Right atrium auricular region (tissue), 2 donors: ENCODE data around the gene ACOX3. TPM values are rescaled to one million over a fixed set of nuclear protein-coding genes. Genes with fewer than 3 reads are reported as not detected.

Experiments
- DNase-seq: peaks from one replicate; pipeline ENCODE4 v3.0.0-alpha.2; 2019; ENCODE audit warnings: low spot score
- H3K27ac ChIP-seq, 2 donors: fragments of 200-600 bp; sonication (generic); 1 replicate in 1 of 2; 2 replicates in 1 of 2; pipeline ENCODE4 v1.5.1; 2016 to 2019
- H3K27me3 ChIP-seq, 2 donors: fragments of 200-600 bp; sonication (generic); one replicate each; pipeline versions ENCODE4 v1.5.1 to v1.6.0; 2017 to 2019
- H3K36me3 ChIP-seq: fragments of 200-600 bp; sonication (generic); one replicate; pipeline ENCODE4 v1.5.1; 2016
- H3K4me1 ChIP-seq, 2 donors: fragments of 200-600 bp; sonication (generic); one replicate each; pipeline versions ENCODE4 v1.5.1 to v1.6.0; 2017 to 2019
- H3K4me3 ChIP-seq, 2 donors: fragments of 200-600 bp; sonication (generic); 1 replicate in 1 of 2; 2 replicates in 1 of 2; pipeline ENCODE4 v1.5.1; 2017 to 2019; ENCODE audit warnings: mild to moderate bottlenecking in 1 of 2, moderate library complexity in 1 of 2
- H3K9me3 ChIP-seq, 2 donors: fragments of 200-600 bp; sonication (generic); one replicate each; pipeline ENCODE4 v1.5.1; 2019
- CTCF ChIP-seq, 2 donors: fragments of 200-600 bp; sonication (generic); IDR thresholded peaks; one replicate each; pipeline ENCODE4 v1.5.1; 2019; ENCODE audit warnings: antibody characterized with exemption in 2 of 2
- total RNA-seq, 2 donors: library from RNA; depleted of rRNA; stranded (reverse); fragments of >200 nt; gene quantifications; one replicate each; pipeline ENCODE4 v1.1.0, GENCODE V29; 2016

The ACOX3 gene
- total RNA-seq, 2 donors from 2014 or later: 66.9 to 68.8 TPM

GRCh38 chr4:8319061-8319460 lies 121.5 kb downstream of the ACOX3 start:
- Histone ChIP-seq H3K9me3 (peaks cover 0 to 8% of the 10 kb centered on the region in 2 donors), H3K27ac (peak overlapping the region; percentile 76 to 78), H3K4me1 (peaks cover 0 to 37% of the 10 kb centered on the region in 2 donors), H3K4me3 (no peak overlapping the region), H3K27me3 (no peaks in the 10 kb centered on the region), H3K36me3 (no peaks in the 10 kb centered on the region)
- no peak for TF ChIP-seq CTCF (IDR thresholded peaks at IDR 0.05)
- DNase-seq: peak; percentile 47

GRCh38 chr4:8318509-8318908 lies 122.0 kb downstream of the ACOX3 start:
- TF ChIP-seq CTCF (IDR thresholded peaks at IDR 0.05): no peak
- Histone ChIP-seq H3K27ac (peak overlapping the region; percentile 76 to 78), H3K27me3 (no peaks in the 10 kb centered on the region), H3K4me1 (peaks cover 0 to 37% of the 10 kb centered on the region in 2 donors), H3K4me3 (no peak overlapping the region), H3K9me3 (peaks cover 0 to 2% of the 10 kb centered on the region in 2 donors), H3K36me3 (no peaks in the 10 kb centered on the region)
- DNase-seq: peak; percentile 54

GRCh38 chr4:8317474-8317873 lies 123.0 kb downstream of the ACOX3 start:
- Histone ChIP-seq H3K4me1 (peaks cover 0 to 37% of the 10 kb centered on the region in 2 donors), H3K4me3 (no peak overlapping the region), H3K27me3 (no peaks in the 10 kb centered on the region), H3K36me3 (no peaks in the 10 kb centered on the region), H3K27ac (no peak overlapping the region), H3K9me3 (peaks cover 0 to 6% of the 10 kb centered on the region in 2 donors)
- TF ChIP-seq CTCF (IDR thresholded peaks at IDR 0.05): no peak
- no peak for DNase-seq

- Histone ChIP-seq H3K4me1 (peaks cover 0 to 37% of the 10 kb centered on the region in 2 donors), H3K27ac (peak overlapping the region in 1 of 2 donors; percentile 16)
- peak; percentile 52 for DNase-seq
These were observed 123.6 kb downstream of the ACOX3 start for GRCh38 chr4:8316911-8317351.

More at GRCh38 chr4:8316911-8317351, 123.6 kb downstream of the ACOX3 start:
- H3K9me3 ChIP-seq: peaks cover 0 to 6% of the 10 kb centered on the region in 2 donors
- no peak for TF ChIP-seq CTCF (IDR thresholded peaks at IDR 0.05)
- no peak overlapping the region for H3K4me3 ChIP-seq
- H3K27me3 ChIP-seq: no peaks in the 10 kb centered on the region
- H3K36me3 ChIP-seq: no peaks in the 10 kb centered on the region

Other genes with a start within 250 kb of the ACOX3 start
- 10 to 100 TPM in 1 of 2 donors, 1 to 10 TPM in 1; 8.9 to 13.9 TPM for gene SH3TC1, start 241.4 kb downstream of the ACOX3 start, total RNA-seq
- 100 to 1,000 TPM in 1 of 2 donors, 10 to 100 TPM in 1; 33.8 to 124 TPM for gene HTRA3, start 171.0 kb downstream of the ACOX3 start, total RNA-seq
- 10 to 100 TPM; 10.5 to 11.4 TPM for gene TRMT44, start 54 bp upstream of the ACOX3 start, total RNA-seq
- not detected for gene GPR78, start 139.7 kb upstream of the ACOX3 start, total RNA-seq
- gene CPZ, start 152.0 kb upstream of the ACOX3 start, total RNA-seq: 1 to 10 TPM in 1 of 2 donors, under 1 TPM in 1; 0.90 to 1.2 TPM